Mesendoderm (in vitro differentiated cells): Measurements from ENCODE around the gene HEPN1. TPM values are rescaled to one million over a fixed set of nuclear protein-coding genes. Genes with fewer than 3 reads are reported as not detected.

ENCODE experiments used
- DNase-seq: peaks from one replicate; pipeline ENCODE4 v3.0.0; 2013
- H2AK5ac ChIP-seq: 2 replicates; pipeline ENCODE4 v1.6.1; 2013; ENCODE audit warnings: low read length, inconsistent platforms
- H2BK120ac ChIP-seq: 2 replicates; pipeline ENCODE4 v1.6.1; 2013; ENCODE audit warnings: low read depth, mild to moderate bottlenecking, low read length, moderate library complexity, mixed read lengths
- H2BK15ac ChIP-seq: replicated peaks from 2 replicates; pipeline ENCODE4 v1.6.1; 2013; ENCODE audit warnings: low read depth, mild to moderate bottlenecking, moderate library complexity
- H2BK5ac ChIP-seq: 2 replicates; pipeline ENCODE4 v1.6.1; 2013; ENCODE audit warnings: low read length, inconsistent platforms
- H3K18ac ChIP-seq: 2 replicates; pipeline ENCODE4 v1.6.1; 2013; ENCODE audit warnings: mild to moderate bottlenecking, low read length, mixed read lengths
- H3K23ac ChIP-seq: one replicate; pipeline ENCODE4 v1.6.1; 2013; ENCODE audit warnings: low read length
- H3K27ac ChIP-seq: 2 replicates; pipeline ENCODE4 v1.5.1; 2013; ENCODE audit warnings: low read depth, mild to moderate bottlenecking, inconsistent platforms, low read length, moderate library complexity
- H3K27me3 ChIP-seq: 2 replicates; pipeline ENCODE4 v1.6.1; 2013; ENCODE audit warnings: low read length, control low read depth, mild to moderate bottlenecking, inconsistent platforms; ENCODE audit not compliant: insufficient read depth, poor library complexity
- H3K36me3 ChIP-seq: 2 replicates; pipeline ENCODE4 v1.6.1; 2013; ENCODE audit warnings: low read length, inconsistent platforms; ENCODE audit not compliant: control insufficient read depth, insufficient read depth
- H3K4ac ChIP-seq: one replicate; pipeline ENCODE4 v1.6.1; 2013; ENCODE audit warnings: low read depth, mild to moderate bottlenecking, low read length, moderate library complexity
- H3K4me1 ChIP-seq: 2 replicates; pipeline ENCODE4 v1.6.1; 2013; ENCODE audit warnings: low read depth, low read length, inconsistent platforms; ENCODE audit not compliant: control insufficient read depth
- H3K4me2 ChIP-seq: 2 replicates; pipeline ENCODE4 v1.6.1; 2013; ENCODE audit warnings: low read length
- H3K4me3 ChIP-seq: 2 replicates; pipeline ENCODE4 v1.5.1; 2013; ENCODE audit warnings: mild to moderate bottlenecking, low read length
- H3K56ac ChIP-seq: one replicate; pipeline ENCODE4 v1.6.1; 2013; ENCODE audit warnings: low read length
- H3K79me1 ChIP-seq: 2 replicates; pipeline ENCODE4 v1.6.1; 2013; ENCODE audit warnings: low read length, inconsistent platforms
- H3K79me2 ChIP-seq: 2 replicates; pipeline ENCODE4 v1.6.1; 2013; ENCODE audit warnings: mild to moderate bottlenecking, low read length; ENCODE audit not compliant: control insufficient read depth, insufficient read depth
- H3K9ac ChIP-seq: 2 replicates; pipeline ENCODE4 v1.6.1; 2013; ENCODE audit warnings: low read length, inconsistent platforms
- H4K5ac ChIP-seq: one replicate; pipeline ENCODE4 v1.6.1; 2013; ENCODE audit warnings: low read length
- H4K8ac ChIP-seq: one replicate; pipeline ENCODE4 v1.6.1; 2013; ENCODE audit warnings: low read depth, mild to moderate bottlenecking, control low read depth, low read length, moderate library complexity
- WGBS: extraction: QIAGEN DNeasy Blood & Tissue Kit; methylation state at CpG from one replicate; pipeline ENCODE4 v1.1.7; 2013; ENCODE audit warnings: low lambda C conversion rate, missing lambda C conversion rate; ENCODE audit not compliant: insufficient coverage; ENCODE audit errors: extremely low coverage; 5-methylcytosine and 5-hydroxymethylcytosine counted together
- polyA plus RNA-seq, 2 experiments: library from polyadenylated mRNA; stranded (reverse); fragments of 200-250 nt; gene quantifications; one replicate each; pipeline ENCODE4 v1.2.3, GENCODE V29; 2013

HEPN1 gene
- polyA plus RNA-seq (2013, experiment 1 of 2): not detected
- not detected for polyA plus RNA-seq (2013, experiment 2 of 2)

DNA sequence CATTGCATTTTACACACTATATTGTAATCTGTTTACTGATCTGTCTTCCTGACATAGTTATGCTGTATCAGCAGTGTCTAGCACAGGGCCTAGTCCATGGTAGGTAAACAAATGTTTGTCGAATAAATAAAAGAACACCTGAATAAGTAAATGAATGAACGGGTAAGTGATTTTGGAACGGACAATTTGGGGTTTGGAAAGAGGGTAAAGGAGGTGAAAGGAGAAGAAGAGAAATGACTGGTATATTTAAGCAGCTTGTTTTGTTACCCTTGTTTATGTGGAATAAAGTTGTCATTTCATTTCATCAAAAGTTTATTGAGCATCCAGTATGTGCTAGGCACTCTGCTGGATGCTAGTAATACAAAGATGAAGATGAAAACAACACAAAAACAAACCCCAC lies at the start of gene HEPN1:
Gene HEPN1, plus strand, starts transcription at position 301 of the 400 bp plus-strand sequence.
- WGBS: 100% methylated on average over 3 of the region's 3 CpGs
- no peak within 1 kb of the TSS for H3K27ac ChIP-seq
- H2BK15ac ChIP-seq: no peak within 1 kb of the TSS
- no peak within 1 kb of the TSS for H2BK5ac ChIP-seq
- no peak within 1 kb of the TSS for H3K18ac ChIP-seq
- H3K23ac ChIP-seq: no peak within 1 kb of the TSS
- no peak within 1 kb of the TSS for H3K4ac ChIP-seq
- no peaks in the 10 kb centered on the region for H3K79me1 ChIP-seq
- H3K4me2 ChIP-seq: no peak within 1 kb of the TSS
- no peak for DNase-seq
- H3K36me3 ChIP-seq: no peaks in the 10 kb centered on the region
- no peak within 1 kb of the TSS for H4K5ac ChIP-seq
- no peak within 1 kb of the TSS for H4K8ac ChIP-seq
- no peak within 1 kb of the TSS for H2BK120ac ChIP-seq
- H3K79me2 ChIP-seq: no peaks in the 10 kb centered on the region
- peaks cover 4% of the 10 kb centered on the region for H3K4me1 ChIP-seq
- H3K4me3 ChIP-seq: no peak within 1 kb of the TSS
- no peak within 1 kb of the TSS for H2AK5ac ChIP-seq
- H3K27me3 ChIP-seq: no peaks in the 10 kb centered on the region
- H3K56ac ChIP-seq: no peak within 1 kb of the TSS
- no peak within 1 kb of the TSS for H3K9ac ChIP-seq

DNA sequence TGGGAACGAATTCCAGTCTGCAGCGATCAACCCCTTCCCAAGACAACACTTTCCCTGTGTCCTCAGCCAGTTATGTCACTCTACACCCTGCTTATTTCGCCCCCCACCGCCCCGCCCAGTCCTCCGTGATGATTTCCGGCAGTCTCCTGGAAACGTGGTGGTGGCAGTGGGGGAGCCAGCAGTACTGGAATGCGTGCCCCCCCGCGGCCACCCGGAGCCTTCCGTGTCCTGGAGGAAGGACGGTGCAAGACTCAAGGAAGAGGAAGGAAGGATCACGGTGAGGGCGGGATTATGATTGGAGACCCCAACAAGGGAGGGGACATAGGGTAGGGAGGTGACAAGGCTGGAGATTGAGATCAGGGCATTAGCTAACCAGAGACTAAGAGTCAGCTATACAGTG lies 49.7 kb upstream of the HEPN1 start:
- Histone ChIP-seq H3K79me2 (no peaks in the 10 kb centered on the region), H4K8ac (no peak overlapping the region), H4K5ac (no peak overlapping the region), H2BK5ac (no peak overlapping the region), H3K27ac (no peak overlapping the region), H2BK120ac (no peak overlapping the region), H3K27me3 (peaks cover 66% of the 10 kb centered on the region), H3K4me1 (no peaks in the 10 kb centered on the region), H3K9ac (no peak overlapping the region), H3K18ac (no peak overlapping the region), H2AK5ac (no peak overlapping the region), H3K4me3 (no peak overlapping the region), H2BK15ac (no peak overlapping the region), H3K56ac (no peak overlapping the region), H3K23ac (no peak overlapping the region), H3K4ac (no peak overlapping the region), H3K36me3 (no peaks in the 10 kb centered on the region), H3K79me1 (no peaks in the 10 kb centered on the region), H3K4me2 (no peak overlapping the region)
- no CpG with 5 or more reads among the region's 16 CpGs for WGBS
- no peak for DNase-seq

DNA sequence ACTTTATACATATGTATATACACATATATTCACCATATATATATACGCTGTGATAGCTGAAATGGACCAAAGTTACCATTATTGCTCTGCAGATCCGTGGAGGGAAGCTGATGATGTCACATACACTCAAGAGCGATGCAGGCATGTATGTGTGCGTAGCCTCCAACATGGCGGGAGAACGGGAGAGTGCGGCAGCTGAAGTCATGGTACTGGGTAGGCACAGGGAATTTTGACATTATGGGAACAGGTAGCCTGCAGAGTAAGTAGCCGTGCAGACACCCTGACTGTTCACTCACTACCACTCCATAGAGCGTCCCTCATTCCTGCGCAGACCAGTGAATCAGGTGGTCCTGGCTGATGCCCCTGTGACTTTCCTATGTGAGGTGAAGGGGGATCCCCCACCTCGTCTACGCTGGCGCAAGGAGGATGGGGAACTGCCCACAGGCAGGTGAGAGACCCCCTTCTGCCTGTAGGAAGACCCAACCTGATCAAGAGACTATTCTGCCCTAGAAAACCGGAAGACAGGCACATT lies 49.1 kb upstream of the HEPN1 start:
- Histone ChIP-seq H3K27me3 (peaks cover 60% of the 10 kb centered on the region), H3K23ac (no peak overlapping the region), H4K5ac (no peak overlapping the region), H3K4me2 (no peak overlapping the region), H2AK5ac (no peak overlapping the region), H3K4me3 (no peak overlapping the region), H3K79me2 (no peaks in the 10 kb centered on the region), H3K27ac (no peak overlapping the region), H3K36me3 (no peaks in the 10 kb centered on the region), H3K79me1 (no peaks in the 10 kb centered on the region), H2BK120ac (no peak overlapping the region), H2BK5ac (no peak overlapping the region), H3K4ac (no peak overlapping the region), H3K9ac (no peak overlapping the region), H3K4me1 (no peaks in the 10 kb centered on the region), H2BK15ac (no peak overlapping the region), H4K8ac (no peak overlapping the region), H3K56ac (no peak overlapping the region), H3K18ac (no peak overlapping the region)
- no CpG with 5 or more reads among the region's 14 CpGs for WGBS
- no peak for DNase-seq

DNA sequence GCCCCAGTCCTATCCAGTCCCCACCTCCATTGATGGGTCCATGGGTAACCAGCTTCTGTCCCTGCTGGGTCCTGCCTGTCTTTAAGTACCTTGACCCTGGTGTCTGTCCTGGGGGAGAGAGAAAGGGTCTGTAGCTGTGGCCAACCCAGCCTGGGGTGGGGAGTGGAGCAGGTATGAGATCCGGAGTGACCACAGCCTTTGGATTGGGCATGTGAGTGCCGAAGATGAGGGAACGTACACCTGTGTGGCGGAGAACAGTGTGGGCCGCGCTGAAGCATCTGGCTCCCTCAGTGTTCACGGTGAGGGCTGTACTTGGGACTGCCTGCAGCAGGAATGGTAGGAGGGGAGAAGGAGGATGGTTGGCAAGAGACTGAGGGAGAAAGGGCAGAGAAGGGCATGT lies 48.6 kb upstream of the HEPN1 start:
- Histone ChIP-seq H3K9ac (no peak overlapping the region), H3K27me3 (peaks cover 55% of the 10 kb centered on the region), H3K79me2 (no peaks in the 10 kb centered on the region), H2BK5ac (no peak overlapping the region), H4K5ac (no peak overlapping the region), H2BK15ac (no peak overlapping the region), H4K8ac (no peak overlapping the region), H3K23ac (no peak overlapping the region), H3K4me3 (no peak overlapping the region), H3K4ac (no peak overlapping the region), H2AK5ac (no peak overlapping the region), H3K36me3 (no peaks in the 10 kb centered on the region), H3K56ac (no peak overlapping the region), H2BK120ac (no peak overlapping the region), H3K27ac (no peak overlapping the region), H3K4me2 (no peak overlapping the region), H3K4me1 (no peaks in the 10 kb centered on the region), H3K79me1 (no peaks in the 10 kb centered on the region), H3K18ac (no peak overlapping the region)
- DNase-seq: no peak
- WGBS: no CpG with 5 or more reads among the region's 7 CpGs

DNA sequence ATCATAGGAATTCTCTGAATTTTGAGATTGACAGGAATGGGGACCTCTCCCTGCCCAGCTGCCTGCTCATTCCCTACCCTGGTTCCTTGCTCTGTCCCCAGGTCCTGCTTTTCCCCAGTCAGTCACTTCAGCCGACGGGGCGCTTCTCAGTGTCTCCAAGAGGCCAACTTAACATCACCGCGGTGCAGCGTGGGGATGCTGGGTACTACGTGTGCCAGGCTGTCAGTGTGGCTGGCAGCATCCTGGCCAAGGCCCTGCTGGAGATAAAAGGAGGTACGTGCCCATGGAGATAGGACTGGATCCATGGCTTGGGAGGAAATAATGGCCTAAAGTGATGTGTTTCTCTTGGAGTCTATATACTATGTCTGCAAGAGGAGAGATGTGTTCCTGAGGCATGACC lies 46.8 kb upstream of the HEPN1 start:
- Histone ChIP-seq H3K9ac (no peak overlapping the region), H3K23ac (no peak overlapping the region), H2AK5ac (no peak overlapping the region), H3K4ac (no peak overlapping the region), H4K8ac (no peak overlapping the region), H3K18ac (no peak overlapping the region), H3K27me3 (peaks cover 38% of the 10 kb centered on the region), H3K4me3 (no peak overlapping the region), H3K56ac (no peak overlapping the region), H2BK5ac (no peak overlapping the region), H3K4me1 (no peaks in the 10 kb centered on the region), H3K79me2 (no peaks in the 10 kb centered on the region), H3K27ac (no peak overlapping the region), H2BK15ac (no peak overlapping the region), H3K36me3 (no peaks in the 10 kb centered on the region), H3K4me2 (no peak overlapping the region), H3K79me1 (no peaks in the 10 kb centered on the region), H4K5ac (no peak overlapping the region), H2BK120ac (no peak overlapping the region)
- no peak for DNase-seq
- WGBS: no CpG with 5 or more reads among the region's 8 CpGs

DNA sequence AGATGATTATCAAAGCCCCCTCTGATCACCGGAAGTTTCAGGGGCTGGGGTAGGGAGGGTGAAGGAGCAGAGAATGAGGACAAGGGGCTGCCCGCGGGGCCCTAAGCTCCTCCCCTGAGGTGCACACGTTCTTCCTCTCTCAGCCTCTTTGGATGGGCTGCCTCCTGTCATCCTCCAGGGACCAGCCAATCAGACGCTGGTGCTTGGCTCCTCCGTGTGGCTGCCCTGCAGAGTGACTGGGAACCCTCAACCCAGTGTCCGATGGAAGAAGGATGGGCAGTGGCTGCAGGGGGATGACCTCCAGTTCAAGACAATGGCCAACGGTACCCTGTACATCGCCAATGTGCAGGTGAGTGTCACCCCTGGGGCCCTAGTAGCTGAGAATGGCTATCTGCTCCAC lies 46.3 kb upstream of the HEPN1 start:
- Histone ChIP-seq H3K4ac (no peak overlapping the region), H3K23ac (no peak overlapping the region), H3K27ac (no peak overlapping the region), H3K27me3 (peaks cover 36% of the 10 kb centered on the region), H3K56ac (no peak overlapping the region), H3K18ac (no peak overlapping the region), H2BK120ac (no peak overlapping the region), H3K79me1 (no peaks in the 10 kb centered on the region), H3K4me2 (no peak overlapping the region), H3K4me3 (no peak overlapping the region), H3K4me1 (no peaks in the 10 kb centered on the region), H3K79me2 (no peaks in the 10 kb centered on the region), H4K5ac (no peak overlapping the region), H4K8ac (no peak overlapping the region), H2BK15ac (no peak overlapping the region), H3K36me3 (no peaks in the 10 kb centered on the region), H2BK5ac (no peak overlapping the region), H3K9ac (no peak overlapping the region), H2AK5ac (no peak overlapping the region)
- WGBS: no CpG with 5 or more reads among the region's 9 CpGs
- peak; percentile 58 for DNase-seq
